ENCODE measurements around the gene SLC4A1AP.

Gene SLC4A1AP

DNA sequence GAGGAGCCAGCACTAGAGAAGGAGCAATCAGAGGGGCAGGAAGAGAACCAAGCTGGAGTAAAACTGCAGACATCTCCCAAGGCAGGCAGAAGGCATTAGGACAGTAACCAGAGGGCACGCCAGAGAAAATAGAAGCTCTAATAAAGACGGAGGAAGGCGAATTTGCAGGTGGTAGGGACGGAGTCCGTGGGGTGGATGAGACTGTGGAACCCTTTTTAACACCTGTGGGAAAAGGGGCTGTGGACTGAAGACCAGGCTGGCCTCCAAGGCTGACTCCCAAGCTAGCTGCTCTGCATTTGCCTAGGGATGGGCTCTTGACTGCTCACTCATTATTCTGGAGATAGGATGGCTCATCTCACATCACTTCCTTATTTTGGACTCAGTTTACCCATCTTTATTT lies 49.5 kb downstream of the SLC4A1AP start:
- no peak for DNase-seq

DNA sequence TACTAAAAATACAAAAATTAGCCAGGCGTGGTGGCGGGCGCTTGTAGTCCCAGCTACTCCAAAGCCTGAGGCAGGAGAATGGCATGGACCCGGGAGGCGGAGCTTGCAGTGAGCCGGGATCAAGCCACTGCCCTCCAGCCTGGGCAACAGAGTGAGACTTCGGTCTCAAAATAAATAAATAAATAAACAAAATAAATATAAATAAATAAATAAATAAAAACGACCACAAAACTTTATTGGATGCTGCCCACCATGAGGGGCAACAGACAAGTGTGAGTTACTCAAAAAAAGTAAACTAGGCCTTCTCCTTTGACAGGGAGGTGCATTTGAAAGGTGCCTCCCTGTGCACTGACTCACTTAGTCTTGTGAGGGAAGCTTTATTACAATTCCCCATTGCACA lies 50.4 kb downstream of the SLC4A1AP start:
- intact Hi-C loops (cut with DNase I) = no loop called here
- no peak for DNase-seq

More for the DNA sequence above, 49.5 kb downstream of the SLC4A1AP start:
- intact Hi-C loops (cut with DNase I) = no loop called here

DNA sequence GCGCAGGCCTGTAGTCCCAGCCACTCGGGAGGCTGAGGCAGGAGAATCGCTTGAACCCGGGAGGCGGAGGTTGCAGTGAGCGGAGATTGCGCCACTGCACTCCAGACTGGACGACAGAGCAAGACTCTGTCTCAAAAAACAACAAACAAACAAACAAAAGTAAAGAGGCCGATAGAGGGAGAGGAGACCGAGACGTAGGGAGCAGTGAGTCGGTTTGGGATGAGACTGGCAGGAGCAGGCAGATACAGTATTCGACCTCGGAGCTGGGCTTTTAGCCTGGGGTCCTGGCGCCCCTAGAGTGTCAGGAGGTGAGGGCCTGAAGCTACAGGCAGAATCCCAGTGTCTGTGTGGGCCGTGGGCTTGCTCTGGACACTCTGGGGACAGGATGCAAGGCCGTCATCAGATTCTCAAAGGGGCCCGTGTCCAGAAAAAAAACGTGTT lies 51.2 kb downstream of the SLC4A1AP start:
- intact Hi-C loops (cut with DNase I) = no loop called here
- DNase-seq = no peak

DNA sequence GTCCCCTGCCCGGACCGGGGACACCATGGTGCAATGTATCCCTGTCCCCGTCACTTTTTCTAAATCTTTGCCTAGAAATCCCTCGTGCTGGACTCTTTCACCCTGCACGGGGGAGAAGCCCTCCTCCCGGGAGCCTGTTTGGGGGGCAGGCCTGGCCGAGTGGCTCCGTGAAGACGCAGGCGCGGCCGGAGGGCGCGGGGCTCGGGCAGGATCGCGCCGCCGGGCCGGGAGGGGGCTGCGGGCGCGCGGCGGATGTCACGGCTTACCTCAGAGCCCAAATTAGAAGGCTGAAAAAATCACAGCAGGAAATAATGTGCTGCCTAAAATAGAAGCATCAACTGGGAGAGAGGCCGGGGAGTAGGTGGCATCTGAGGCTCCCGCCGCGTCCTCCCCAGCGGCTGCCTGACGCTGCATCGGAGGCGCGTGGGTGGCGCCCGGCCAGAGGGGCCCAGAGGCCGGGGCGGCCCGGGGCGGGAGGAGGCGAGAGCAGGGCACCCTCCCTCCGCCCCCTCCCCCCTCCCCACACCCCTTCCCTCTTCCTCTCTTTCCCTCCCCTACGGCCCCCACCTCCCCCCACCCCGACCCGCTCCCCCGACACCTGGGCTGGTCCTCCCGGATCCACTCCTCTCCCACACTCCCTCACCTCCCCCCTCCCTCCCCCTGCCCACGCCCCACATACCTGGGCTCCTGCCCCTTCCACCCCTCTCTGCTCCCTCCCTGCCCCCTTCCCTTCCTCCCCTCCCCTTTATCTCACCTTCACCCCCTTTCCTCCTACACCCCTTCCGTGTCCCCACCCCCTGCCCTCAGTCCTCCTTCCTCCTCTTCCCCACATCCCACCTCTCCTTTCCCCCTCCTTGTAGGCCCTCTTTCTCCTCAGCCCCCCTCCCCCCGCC lies 51.9 kb downstream of the SLC4A1AP start:
- intact Hi-C loops (cut with DNase I) = no loop called here
- DNase-seq = peak in 35 of 42 donors; percentile 10 to 78 (median 48)

DNA sequence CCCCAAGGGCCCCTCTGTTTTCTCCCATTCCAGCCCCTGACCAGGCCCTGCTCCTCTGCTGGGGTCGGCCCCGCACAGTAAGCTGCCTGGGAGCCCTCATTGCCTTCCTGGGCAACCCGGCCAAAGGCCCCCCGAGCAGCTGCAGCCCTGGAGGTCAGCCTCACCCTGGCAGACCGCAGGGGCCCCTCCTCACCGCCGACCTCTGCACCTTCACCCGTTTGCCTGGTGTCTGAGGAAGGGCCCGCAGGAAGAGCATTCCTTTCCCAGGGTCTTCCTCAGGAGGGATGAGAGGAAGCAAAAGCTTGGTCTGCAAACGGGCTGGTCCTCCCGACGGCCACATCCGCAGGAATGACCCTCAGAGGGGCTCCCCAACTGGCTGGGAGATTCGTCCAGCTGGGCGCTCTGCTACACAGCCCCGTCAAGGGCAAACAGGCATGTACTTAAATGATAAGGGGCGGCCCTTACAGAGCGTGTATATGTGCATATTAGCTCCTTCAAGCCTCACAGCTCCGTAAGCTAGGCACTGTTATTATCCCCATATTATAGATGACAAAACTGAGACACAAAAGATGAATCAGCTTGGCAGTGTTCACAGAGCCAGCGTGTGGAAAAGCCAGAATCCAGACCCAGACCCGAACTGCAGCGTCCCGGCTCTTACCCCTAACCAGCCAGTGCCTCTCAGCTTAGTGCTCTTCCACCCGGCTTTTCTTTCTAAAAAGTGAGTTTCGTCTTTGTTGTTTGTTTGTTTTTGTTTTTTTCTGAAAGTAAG lies 52.8 kb downstream of the SLC4A1AP start:
- intact Hi-C loops (cut with DNase I) = no loop called here

DNA sequence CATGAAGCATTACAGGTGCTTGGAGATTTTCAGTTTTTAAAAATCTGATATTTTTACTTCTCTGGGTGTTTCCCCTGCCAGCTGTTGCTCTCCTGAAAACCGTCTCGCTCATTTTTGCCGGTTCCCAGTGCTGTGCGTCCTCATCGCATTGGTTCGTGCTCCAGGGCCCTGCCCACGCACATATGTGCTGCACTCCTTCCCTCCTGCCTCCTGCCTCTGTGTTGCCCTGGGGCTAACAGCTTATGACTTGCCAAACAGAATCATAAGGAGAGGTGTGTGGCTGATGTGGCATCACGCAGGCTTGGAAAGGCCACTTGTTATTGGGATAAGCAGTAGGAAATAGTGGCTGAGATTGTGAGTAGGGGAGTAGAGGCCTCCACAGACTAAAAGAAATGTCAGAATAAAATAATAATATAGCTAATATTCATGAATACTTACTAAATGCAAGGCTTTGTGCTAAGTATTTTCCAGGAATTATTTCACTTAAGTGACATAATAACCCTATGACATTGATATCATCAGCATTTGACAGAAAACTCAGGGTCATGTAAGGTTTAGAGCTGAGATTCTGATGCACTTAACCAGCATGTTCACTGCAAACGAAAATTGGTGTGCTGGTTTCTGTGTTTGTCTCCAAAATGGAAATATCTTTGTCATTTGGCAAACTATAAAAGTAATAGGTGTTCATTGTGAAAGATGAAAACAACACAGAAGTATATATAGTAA lies 53.5 kb downstream of the SLC4A1AP start:
- peak in 20 of 42 donors; percentile 20 to 68 (median 38) for DNase-seq
- intact Hi-C loops (cut with DNase I) = no loop called here

More for the DNA sequence above, 52.8 kb downstream of the SLC4A1AP start:
- DNase-seq = no peak

DNA sequence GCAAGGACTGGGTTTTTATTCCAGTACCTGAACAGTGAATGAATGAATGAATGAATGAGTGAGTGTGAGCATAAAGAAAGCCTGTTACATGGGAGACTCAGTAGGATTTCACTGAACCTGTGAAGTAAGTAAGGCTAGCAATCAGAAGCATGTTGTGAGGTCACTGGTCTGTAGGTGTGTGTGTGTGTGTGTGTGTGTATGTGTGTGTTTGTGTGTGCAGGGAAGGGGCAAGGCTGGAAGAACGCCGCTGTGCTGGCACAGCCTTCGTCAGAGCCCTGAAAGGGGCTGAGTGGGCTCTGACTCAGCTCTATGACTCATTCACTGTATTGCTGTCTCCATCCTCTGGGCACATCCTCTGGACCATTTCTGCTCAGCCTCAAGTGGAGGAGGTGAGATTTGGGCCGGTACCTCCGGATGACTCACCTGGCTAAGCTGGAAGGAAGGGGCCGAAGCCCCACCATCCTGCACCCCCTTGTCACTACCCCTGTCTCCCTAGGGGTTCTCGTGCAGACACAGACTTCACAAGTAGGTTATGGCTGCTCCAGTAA lies 56.4 kb downstream of the SLC4A1AP start:
- DNase-seq = peak in 5 of 42 donors; percentile 36 to 63 (median 48)
- intact Hi-C loops (cut with DNase I) = loop anchor here (5.0 kb wide), 1 partner anchor 677 kb away; no protein-coding TSS in a partner anchor

DNA sequence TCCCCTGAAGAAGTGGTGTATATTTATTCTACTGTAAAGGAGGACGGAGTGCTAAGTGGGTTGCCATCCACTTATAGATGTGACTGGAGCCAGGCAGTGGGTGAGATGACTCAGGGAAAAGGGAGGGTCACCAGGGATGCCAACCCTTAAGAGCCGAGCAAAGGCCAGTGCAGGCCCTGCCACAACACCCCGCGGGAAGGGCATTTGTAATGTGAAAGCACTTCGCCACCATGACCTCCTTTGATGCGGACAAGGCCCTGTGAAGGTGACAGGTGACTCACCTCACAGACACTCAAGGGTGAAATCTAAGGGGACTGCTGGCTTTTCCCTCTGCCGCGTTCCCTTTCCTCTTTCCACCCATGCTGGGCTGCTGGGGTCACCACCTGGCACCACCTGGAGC lies 57.6 kb downstream of the SLC4A1AP start:
- no peak for DNase-seq
- intact Hi-C loops (cut with DNase I) = loop anchor here (5.0 kb wide), 1 partner anchor 676 kb away; no protein-coding TSS in a partner anchor

DNA sequence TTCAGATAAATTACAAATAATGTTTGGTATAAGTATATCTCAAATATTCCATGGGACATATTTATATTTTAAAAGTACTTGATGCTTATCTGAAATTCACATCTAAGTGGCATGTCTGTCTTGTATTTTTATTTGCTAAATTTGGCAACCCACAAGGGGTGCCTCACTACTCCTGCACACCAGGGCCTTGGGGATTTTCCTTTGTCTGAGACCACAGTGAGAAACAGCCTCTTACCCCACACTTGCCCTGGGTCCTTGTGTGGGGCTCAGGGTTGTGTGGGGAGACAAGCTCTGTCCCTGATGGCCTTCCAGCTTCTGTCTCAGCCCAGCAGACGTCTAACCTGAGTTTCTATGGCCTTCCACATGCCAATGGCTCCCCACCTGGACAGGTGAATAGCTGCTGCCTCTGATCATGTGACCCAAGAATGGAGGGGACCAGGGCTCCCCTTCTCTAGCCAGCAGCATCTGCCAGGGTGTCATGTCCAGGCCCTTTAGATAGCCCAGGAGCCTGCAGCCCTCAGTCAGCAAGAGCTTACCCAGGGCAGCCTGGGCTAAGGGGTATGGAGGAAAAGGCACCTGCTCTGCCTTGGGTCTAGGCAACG lies 58.3 kb downstream of the SLC4A1AP start:
- no peak for DNase-seq
- intact Hi-C loops (cut with DNase I) = loop anchor here (5.0 kb wide), 1 partner anchor 675 kb away; no protein-coding TSS in a partner anchor

DNA sequence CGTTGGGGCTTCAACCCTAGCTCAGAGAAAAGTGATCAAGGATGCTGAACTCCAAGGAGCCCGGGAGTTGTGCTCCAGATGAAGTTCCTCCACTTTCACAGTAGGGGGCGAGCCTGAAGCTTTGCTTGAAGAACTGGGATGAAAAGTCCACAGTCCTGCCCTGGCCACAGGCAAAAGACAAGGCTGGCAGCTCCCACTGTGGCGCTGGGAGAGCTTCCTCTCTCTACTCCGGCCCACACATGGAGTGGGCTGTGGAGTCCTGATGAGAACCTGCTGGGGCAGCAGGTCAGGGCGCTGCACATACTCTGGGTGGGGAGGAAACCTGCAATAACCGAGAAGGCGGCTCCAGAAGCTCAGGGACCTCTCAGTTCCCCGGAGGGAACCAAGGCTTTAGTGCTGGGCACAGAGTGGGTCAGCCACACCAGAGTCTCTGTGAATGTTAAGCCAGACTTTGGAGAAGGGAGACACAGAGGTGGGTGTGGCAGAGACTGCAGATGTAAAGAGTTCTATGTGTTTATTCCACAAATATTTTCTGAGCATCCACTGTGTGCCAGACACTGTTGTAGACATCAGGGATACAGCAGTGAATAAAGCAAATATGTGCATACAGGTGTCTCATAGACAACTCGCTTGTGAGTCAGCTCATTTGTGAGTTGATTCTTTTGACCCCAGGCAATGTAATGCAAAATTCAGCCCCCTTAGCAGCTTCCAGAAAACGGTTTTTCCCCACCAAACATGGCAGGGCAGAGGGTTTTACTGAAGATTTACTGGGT lies 59.9 kb downstream of the SLC4A1AP start:
- DNase-seq = peak; percentile 42 to 91 (median 75)
- intact Hi-C loops (cut with DNase I) = loop anchor here (5.0 kb wide), 1 partner anchor 674 kb away; no protein-coding TSS in a partner anchor

DNA sequence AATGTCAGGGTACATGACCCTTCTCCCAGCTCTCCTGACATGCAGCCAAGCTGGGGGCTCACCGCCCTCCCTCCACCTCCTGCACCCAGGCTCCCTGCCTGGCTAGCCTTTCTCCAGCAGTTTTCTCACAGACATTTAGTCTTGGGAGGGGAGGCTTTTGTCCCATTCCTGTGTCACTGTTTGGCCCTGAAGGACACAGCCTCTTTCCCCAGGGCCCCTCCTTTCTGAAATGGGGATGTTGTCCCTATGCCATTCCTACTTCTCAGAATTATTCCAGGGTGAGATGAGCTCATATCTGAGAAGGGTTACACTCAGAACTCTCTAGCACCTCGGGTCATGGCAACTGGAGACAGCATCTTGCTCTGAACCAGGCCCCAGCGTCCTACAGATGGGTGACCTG lies 60.5 kb downstream of the SLC4A1AP start:
- no peak for DNase-seq
- intact Hi-C loops (cut with DNase I) = loop anchor here (5.0 kb wide), 1 partner anchor 673 kb away; no protein-coding TSS in a partner anchor

DNA sequence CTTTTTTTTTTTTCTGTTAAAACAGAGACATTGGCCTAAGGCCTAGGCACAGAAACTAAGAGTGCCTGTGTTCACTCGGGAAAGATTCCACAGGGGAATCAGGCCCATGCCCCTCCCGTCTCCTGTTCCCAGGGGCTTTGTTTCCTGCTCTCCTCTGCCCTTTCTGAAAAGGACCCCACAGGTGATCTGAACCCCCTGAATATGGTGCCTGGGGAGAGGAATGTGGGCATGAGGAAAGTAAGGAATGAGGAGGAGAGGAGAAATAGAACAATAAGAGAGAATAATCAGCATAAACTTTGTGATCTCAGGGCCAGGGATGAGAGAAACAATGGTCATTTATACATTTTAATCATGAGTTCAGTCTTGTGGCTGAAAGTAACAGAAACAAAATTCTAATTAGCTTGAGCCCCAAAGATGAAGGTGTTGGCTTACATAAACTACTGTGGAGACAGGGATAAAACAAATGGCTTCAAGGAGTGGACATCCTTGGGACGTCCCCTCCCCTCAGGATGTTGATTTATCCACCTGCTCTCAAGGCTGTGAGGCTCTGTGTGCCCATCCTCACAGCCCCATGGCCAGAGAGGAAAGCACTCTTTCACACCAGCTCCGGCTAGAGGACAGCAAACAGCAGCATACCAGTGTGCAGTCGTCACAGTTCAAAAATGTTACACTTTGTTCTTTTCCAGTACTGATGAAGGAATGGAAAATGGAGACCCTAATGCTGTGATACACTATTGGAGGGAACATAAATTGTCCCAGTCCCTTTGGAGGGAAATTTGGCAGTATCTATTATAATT lies 61.4 kb downstream of the SLC4A1AP start:
- DNase-seq = peak in 1 of 42 donors; percentile 31
- intact Hi-C loops (cut with DNase I) = loop anchor here (5.0 kb wide), 1 partner anchor 672 kb away; no protein-coding TSS in a partner anchor

DNA sequence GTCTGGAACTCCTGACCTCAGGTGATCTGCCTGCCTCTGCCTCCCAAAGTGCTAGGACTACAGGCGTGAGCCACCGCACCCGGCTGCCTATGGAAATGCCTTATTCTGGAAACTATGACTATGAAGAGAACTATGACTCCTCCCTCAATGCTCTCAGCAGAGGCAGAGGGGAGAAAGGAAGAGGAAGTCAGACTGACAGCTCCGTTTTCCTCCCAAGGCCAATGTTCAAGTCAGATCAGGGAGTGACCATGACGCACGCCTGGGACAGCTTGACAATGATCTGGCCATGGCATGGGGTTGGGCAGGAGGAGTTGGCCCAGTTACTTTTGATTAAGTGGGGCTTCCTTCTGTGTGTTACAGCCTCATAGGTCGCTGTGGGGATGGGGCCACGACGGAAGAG lies 63.6 kb downstream of the SLC4A1AP start:
- DNase-seq = no peak
- intact Hi-C loops (cut with DNase I) = no loop called here

DNA sequence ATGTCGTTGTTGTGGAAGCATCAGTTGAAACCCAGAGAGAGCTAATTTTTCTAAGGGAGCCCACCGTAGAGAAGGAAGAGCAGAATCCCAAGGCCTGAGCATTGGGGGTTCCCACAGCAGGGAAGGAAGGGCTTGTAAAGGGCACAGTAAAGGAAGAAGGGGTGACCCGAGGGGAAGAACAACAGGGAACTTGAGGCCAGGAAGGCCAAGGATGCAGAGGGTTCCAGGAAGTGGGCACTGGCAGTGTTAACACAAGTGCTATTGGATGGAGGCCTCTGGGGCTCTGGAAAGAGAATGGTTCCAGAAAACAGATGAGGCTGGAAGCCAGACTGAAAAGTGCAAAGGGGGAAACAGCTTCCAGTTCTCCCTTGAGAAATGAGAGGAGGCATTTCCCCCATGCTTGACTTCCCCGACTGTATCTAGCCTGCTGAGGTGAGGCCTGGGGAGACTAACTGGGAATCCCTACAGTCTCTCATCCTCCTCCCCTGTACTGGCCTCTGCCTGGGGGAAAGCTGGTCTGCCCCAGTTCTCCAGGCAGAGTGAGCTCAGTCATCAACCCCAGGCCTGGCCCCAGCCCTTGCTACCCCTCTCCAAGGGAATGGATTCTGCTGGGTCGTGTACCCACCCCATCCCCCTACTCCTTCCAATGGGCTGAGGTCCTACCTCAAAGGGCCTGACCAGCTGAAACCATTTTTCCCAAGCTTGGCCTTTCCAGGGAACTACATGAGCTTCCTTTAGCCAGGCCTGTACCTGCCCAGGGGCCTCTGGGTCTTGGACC lies 64.6 kb downstream of the SLC4A1AP start:
- no peak for DNase-seq
- intact Hi-C loops (cut with DNase I) = no loop called here

DNA sequence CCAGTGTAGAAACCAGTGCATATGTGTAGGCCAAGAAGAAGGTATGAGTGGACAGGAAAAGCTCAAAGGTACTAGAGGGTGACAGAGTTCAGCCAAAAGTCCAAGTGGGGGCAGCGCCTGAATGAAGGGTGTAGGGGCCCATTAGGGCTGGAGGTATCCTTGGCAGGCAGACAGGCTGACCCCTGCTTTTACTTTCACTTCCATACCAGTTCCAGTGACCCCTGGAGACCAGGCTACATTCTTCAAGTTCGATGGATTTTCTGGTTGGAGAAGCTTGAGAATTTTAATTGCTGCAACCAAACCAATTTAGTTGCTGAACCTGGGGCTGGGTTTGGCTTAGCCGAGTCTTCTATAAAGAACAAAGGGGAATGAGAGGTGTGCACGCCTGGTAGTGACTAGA lies 65.5 kb downstream of the SLC4A1AP start:
- intact Hi-C loops (cut with DNase I) = no loop called here
- no peak for DNase-seq

DNA sequence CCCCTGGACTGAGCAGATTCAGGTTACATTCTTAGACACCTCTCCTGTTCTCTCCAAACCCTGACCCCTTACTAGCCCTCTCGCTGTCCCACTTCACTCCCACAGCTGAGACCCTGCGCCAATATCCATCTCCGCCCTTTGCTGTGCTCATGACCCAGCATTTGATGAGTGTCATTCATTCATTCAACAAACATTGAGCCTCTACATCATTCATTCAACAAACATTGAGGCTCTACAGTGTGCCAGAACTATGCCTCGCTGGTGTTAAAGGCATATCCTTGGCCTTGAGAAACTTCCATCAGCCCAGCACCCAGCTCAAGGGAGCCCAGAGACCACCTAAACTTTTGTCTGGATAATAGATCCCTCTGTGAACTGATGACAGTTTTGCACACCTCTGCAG lies 65.9 kb downstream of the SLC4A1AP start:
- DNase-seq = no peak
- intact Hi-C loops (cut with DNase I) = no loop called here

Measured in head of caudate nucleus (tissue), 42 donors.